D721Med (cell line): ENCODE data around the gene ENDOU.
"Not testable (repeated sequence)": the region's sequence is repeated elsewhere in the genome, so short reads cannot be mapped to it uniquely, and the experiment has no call there.

Source experiments
- DNase-seq: peaks from one replicate; pipeline ENCODE4 v3.0.0; 2011; ENCODE audit warnings: low spot score; ENCODE audit not compliant: insufficient read length
- FAIRE-seq: peaks from 2 replicates; lab custom pipeline; 2011; peaks lifted over from hg19 to GRCh38; lab: Jason Lieb, UNC
- TF ChIP-seq, protein P1 (sequence below): IDR thresholded peaks from 2 replicates; pipeline ENCODE4 v1.5.1; 2012; ENCODE audit warnings: mild to moderate bottlenecking, control low read depth; ENCODE audit not compliant: insufficient read depth; ENCODE audit errors: missing control alignments

The ENDOU gene

DNA sequence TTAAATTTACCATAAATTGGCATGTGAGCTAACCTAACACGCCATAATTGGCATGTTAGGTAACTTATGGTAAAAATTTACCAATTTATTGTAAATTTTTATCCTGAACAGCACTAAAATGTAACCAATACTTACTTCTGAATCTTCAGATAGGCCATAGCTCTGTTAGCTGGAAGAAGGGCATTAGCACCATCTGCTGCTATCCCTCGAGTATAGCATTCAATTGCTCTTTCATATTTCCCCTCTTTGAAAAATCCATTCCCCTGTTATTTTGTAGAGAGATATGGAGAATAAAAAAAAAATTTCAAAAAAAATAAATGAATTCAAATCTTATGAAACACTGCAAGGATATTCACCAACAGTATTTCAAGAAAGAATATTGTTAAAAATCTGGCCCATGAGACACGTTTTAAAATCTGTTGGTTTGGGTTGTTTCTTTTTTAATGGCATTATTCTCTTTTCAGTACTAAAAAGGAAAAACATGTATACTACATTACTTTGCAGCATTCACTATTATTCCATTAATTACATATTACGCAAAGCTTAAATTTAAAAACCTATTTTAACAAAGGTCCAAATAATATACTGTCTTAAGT is 38.5 kb downstream of the ENDOU start:
- TF ChIP-seq, protein P1, sequence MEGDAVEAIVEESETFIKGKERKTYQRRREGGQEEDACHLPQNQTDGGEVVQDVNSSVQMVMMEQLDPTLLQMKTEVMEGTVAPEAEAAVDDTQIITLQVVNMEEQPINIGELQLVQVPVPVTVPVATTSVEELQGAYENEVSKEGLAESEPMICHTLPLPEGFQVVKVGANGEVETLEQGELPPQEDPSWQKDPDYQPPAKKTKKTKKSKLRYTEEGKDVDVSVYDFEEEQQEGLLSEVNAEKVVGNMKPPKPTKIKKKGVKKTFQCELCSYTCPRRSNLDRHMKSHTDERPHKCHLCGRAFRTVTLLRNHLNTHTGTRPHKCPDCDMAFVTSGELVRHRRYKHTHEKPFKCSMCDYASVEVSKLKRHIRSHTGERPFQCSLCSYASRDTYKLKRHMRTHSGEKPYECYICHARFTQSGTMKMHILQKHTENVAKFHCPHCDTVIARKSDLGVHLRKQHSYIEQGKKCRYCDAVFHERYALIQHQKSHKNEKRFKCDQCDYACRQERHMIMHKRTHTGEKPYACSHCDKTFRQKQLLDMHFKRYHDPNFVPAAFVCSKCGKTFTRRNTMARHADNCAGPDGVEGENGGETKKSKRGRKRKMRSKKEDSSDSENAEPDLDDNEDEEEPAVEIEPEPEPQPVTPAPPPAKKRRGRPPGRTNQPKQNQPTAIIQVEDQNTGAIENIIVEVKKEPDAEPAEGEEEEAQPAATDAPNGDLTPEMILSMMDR, result peak; percentile 61
- no peak for FAIRE-seq
- no peak for DNase-seq

DNA sequence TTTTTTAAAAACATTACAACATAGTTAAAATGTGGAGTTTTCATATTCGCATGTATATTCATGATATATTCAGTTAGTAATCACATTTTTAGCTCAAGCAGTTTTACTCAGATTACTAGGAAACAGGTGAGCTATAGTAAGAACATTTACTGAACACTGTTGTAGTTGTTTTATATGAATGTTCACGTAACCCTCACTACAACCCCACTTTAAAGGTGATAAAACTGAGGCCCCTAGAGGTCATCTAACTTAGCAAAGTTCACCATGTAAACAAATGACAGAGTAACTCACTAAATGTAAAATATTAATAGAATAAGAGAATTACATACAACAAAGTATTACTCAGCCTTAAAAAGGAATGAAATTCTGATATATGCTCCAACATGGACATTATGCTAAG is 45.5 kb downstream of the ENDOU start:
- no peak for DNase-seq
- TF ChIP-seq, protein P1, result no peak
- no peak for FAIRE-seq

DNA sequence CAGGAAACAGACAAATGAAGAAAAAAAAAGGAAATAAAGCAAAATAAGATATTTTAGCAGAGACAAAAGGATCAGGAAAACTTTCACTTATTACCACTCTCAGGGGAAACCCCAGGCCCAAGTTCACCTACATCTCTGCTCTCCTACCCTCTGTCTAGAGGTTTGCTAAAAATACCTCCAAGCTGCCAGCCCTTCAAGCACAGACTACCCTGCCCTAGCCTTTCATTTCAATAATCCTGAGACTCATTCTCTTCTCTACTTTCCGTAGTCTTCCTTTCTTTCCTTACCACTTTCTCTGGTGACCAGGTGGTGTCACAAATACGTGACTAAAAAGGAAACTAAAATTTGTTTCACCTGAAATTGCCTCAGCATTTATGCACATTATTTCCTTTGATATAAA is 53.2 kb downstream of the ENDOU start:
- DNase-seq (no peak), FAIRE-seq (no peak)
- TF ChIP-seq, protein P1, result no peak

DNA sequence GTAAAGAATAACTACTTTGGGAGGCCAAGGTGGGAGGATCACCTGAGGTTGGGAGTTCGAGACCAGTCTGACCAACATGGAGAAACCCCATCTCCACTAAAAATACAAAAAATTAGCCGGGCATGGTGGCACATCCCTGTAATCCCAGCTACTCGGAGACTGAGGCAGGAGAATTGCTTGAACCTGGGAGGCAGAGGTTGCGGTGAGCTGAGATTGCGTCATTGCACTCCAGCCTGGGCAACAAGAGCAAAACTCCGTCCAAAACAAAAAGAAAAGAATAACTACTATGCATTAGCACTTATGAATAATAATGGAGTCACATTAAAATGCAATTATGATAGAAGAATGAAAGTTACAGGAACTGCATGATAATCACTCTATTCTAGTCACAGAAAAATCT is 57.4 kb downstream of the ENDOU start:
- not testable (repeated sequence) for FAIRE-seq, DNase-seq
